ENCODE data around the gene MAP2K5.

Gene MAP2K5

GRCh38 chr15:67678993-67679392 is 136.5 kb downstream of the MAP2K5 start:
- DNase-seq = no peak

- no peak for DNase-seq
These were observed 138.1 kb downstream of the MAP2K5 start for GRCh38 chr15:67680641-67681040.

DNA sequence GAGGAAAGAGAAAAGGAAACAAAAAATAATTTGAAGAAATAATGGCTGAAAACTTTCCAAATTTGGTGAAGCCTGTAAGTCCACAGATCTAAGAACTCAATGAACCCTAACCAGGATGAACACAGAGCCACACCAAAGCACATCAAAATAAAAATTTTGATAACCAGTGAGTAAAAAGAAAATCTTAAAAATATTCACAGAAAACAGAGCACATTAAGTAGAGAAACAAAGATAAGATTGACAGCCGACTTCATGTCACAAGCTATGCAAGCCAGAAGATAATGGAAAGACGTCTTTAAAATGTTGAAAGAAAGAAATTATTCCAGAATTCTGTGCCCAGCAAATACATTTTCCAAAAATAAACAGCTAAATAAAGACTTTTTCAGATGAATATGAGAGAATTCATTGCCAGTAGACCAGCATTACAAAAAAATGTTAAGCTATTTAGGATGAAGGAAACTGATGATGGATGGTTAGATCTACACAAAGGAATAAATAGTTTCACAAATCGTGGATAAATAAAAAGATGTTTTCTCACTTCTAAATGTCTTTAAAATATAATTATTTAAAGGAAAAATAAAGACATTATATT is 142.6 kb downstream of the MAP2K5 start:
- DNase-seq = peak; percentile 1

DNA sequence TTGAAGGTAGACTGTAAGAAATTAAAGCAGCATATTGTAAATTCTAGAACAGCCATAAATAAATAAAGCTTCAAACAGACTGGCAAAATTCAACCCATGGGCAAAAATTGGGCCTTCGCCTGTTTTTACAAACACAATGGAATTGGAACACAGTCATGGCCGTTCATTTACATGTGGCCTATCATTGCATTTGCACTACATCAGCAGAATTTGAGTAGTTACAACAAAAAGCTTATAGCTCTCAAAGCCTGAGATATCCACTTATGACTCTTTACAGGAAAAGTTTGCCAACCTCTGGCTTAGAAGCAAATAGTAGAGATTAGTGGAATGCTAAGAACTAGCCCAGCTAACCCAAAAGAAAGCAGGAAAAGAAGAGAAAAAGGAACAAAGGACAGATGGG is 143.2 kb downstream of the MAP2K5 start:
- DNase-seq = no peak

GRCh38 chr15:67690936-67691335 is 148.4 kb downstream of the MAP2K5 start:
- DNase-seq = peak; percentile 79

DNA sequence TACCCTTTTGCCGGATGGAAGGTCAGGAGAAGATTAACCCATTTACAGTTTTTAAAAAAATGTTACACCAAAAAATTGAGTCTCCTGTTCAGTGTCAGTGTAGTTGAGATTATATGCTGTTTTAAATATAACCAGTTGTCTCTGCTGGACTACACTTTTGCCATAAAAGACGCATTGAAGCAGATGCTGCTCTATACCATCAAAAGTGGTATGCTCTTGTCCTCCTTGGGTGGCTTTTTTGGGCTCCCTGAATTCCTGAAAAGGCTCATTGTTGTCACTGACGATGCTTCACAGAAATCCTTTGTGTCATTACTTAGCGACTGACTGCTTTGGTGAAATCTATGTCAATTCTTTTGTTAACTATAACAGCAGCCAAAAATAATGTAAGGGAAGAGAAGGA is 148.9 kb downstream of the MAP2K5 start:
- no peak for DNase-seq

DNA sequence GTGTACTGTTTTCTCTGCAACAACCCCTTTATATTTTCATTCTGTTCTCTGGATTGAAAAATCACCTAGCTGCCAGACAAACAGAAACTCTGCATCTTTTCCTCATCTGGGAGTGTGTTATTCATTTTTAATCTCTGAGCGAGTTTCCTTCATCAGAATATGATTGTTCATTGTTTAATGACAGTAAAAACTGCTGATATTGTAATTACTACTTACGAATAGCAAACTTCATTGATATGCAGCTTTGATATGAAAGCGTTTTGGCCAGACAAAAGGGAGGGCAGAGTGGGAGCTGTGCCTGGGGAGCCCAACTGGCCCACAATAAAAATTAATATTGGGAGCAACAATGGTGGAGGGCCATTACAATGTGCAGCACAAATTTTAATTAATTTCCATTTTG is 150.1 kb downstream of the MAP2K5 start:
- DNase-seq = no peak

GRCh38 chr15:67696087-67696486 is 153.6 kb downstream of the MAP2K5 start:
- no peak for DNase-seq

- no peak for DNase-seq
These were observed 157.5 kb downstream of the MAP2K5 start for GRCh38 chr15:67700023-67700422.

DNA sequence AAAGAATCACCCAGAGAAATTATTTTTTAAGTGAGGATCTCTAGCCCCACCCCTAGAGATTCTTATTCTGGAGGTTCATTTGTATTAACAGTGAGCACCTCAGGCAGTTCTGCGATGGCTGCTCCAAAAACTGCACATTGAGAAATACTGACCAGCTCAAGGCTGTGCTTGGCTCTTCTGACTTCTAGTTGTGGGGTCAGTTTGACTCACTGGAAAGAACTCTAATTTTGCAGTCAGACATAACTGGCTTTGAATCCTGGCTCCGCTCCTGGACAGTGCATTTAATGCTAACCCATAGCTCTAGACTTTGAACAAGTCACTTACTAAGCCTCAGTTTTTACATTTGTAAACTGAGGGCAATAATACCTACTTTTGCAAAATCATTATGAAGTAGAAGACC is 159.2 kb downstream of the MAP2K5 start:
- DNase-seq = no peak

DNA sequence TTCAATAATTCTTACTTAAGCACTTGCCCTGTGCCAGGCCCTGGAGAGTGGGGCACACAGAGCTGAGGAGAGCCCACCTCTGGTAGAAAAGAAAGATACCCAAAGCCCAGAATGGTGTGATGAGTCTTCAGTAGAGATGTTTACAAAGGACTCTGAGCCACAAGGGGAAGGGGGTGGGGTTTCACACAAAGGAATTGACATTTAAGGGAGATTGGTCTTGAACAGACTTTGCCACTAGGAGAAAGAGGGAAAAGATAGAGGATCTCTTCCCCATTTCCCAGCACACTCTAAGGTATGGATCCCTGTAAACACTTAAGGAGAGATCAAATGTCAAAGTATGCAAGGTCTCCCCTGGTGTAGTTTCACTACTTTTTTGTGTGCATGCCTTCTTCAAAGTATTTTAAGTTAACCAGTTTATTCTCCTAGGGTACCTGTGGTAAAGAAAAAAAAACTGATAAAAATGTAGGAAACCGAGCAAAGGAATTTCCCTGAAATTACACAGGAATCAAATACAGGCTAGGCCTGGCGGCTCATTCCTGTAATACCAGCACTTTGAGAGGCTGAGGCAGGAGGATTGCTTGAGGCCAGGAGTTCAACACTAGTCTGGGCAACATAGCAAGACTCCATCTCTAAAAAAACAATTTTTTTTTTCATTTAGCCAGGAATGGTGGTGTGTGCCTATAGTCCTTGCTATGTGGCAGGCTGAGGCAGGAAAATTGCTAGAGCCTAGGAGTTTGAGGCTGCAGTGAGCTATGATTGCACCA is 165.2 kb downstream of the MAP2K5 start:
- no peak for DNase-seq

DNA sequence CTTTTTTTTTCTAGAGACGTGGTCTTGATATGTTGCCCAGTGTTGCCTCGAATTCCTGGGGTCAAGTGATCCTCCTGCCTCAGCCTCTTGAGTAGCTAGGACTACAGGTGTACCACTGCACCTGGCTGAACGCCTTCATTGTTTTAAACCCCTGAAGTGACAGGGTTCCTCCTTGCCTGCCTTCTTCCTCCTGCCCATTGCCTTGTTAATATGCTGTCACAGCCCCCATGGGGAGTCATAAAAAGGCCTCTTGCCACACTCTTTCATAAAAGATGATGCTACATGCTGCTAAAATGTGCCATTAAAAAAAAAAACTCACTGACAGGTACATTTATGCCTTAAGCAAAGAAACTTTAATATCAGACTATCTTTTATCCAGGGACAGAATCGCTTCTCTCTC is 166.0 kb downstream of the MAP2K5 start:
- no peak for DNase-seq

GRCh38 chr15:67715170-67715569 is 172.7 kb downstream of the MAP2K5 start:
- peak; percentile 73 for DNase-seq

- no peak for DNase-seq
These were observed 173.7 kb downstream of the MAP2K5 start for GRCh38 chr15:67716171-67716570.

- DNase-seq = no peak
These were observed 175.3 kb downstream of the MAP2K5 start for GRCh38 chr15:67717776-67718175.

GRCh38 chr15:67719330-67719959 is 176.9 kb downstream of the MAP2K5 start:
- DNase-seq = no peak

GRCh38 chr15:67720556-67721175 is 178.2 kb downstream of the MAP2K5 start:
- DNase-seq = no peak

DNA sequence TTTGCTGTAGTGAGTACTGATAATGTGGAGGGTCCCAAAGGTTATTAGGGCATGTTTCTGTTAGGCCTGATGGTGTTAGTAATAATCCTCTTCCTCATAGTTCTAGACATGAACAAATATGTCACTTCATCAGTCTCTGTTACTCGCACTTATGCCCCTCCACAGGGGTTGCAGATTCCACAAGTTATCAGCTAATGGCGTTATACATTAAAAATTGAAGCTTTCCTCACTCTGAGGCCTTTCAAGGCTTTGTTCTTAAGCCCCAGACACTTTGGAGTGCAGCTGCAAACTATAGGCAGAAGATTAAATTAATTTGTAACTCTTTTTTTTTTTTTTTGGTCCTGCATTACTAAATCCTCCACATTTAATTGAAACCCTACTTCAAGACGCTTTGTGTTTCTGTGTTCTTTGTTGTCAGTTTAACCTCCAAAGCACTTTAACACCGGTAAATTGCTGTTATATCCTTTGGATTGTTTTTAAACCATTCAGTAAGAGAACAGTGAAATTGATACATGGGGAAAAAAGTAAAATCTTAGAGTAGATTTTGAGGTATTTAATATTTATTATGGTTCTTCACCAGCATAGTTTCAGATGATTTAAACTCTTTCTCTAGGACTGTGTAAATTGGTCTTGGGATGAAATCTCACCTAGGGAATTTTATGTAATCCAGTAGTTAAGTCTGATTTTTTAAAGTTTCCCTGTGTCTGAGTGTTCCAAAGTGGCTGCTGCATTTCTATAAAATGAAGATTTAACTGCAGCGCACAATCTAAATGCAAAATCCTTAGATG is 179.7 kb downstream of the MAP2K5 start:
- no peak for DNase-seq

DNA sequence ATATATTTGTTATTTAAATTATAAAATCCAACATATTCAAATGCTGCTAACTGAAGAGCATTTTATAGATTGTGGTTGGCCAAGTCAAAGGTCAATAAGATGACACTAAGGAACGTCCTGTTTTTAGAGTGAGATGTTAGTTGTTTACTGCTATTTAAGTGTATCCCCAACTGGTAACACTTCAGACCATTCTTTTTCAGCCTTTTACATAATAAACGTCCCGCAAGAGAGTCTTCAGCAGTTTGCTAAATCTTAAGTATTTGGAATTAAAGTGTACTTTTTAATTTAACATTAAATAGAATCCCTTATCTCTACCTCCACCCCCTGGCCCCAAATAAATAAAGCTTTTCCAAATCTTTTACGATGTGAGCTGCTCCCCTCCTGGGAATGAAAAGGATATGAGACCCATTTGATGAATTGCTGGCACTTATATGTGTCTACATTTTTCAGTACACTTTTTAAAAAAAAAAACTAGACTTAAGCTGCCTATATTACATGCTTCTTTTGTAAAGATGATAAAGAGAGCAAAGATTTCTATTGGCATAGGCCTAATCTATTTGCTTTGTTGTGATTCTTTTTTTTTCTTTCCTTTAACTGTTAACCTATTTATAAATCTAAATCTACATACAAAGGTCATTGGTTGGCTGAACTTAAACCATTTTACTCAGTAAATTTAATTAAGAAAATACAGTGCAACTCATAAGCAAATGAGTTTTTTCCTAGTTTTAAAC is 181.0 kb downstream of the MAP2K5 start:
- DNase-seq = no peak

- no peak for DNase-seq
These were observed 182.3 kb downstream of the MAP2K5 start for GRCh38 chr15:67724691-67725375.

- DNase-seq = no peak
These were observed 187.6 kb downstream of the MAP2K5 start for GRCh38 chr15:67730135-67730534.

Data from DMS153 (cell line).